Measurements from ENCODE around the gene SNX14.
"Not testable (repeated sequence)": the region's sequence is repeated elsewhere in the genome, so short reads cannot be mapped to it uniquely, and the experiment has no call there.

The SNX14 gene

DNA sequence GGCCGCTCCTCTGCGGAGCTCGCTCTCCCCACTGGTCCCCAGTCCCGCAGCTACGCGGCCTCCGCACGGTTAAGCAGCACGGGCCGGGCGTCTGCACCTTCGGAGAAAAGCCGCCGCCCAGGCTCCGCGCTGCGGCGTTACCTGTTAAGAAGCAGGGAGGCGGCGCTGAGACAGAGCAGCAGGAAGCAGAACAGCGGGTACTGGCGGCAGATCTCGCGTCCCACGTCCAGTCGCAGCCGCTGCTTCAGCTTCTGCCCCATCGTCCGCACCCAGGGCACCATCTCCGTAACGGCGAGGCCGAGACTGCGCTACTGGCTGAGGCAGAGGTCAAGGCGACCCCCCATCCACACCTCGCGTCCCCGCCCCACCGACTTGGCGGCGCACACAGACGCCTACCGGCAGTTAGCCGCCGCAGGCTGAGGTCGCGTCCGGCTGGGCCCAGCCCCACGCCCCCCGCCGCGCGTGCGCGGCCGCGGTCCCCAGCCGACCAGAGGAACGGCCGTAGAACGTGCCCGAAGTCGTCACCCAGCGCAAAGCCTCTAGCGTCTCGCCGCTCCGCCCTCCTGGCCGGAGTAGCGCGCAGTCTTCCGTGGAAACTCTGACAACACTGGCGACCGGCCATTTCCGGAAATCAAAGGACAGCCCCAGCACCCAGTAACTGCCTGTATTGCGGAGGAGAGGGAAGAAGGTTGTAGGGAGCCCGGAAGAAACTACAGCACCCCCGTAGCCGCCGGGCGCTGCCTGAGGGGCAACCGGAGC is at the start of gene SNX14:
Gene SNX14, minus strand, starts transcription at position 421 of the 759 bp plus-strand sequence. Its CDS starts 140 bp downstream, at position 281.
- DNase-seq: peak; percentile 36

- peak; percentile 85 for DNase-seq
These were observed 49.3 kb upstream of the SNX14 start, which contains the start of gene SYNCRIP for GRCh38 chr6:85642774-85643536. TSS of gene SYNCRIP (minus strand) at chr6:85642886. CDS start at chr6:85641439, 1,447 bp downstream.

- no peak for DNase-seq
These were observed 48.5 kb upstream of the SNX14 start for GRCh38 chr6:85641897-85642773.

DNA sequence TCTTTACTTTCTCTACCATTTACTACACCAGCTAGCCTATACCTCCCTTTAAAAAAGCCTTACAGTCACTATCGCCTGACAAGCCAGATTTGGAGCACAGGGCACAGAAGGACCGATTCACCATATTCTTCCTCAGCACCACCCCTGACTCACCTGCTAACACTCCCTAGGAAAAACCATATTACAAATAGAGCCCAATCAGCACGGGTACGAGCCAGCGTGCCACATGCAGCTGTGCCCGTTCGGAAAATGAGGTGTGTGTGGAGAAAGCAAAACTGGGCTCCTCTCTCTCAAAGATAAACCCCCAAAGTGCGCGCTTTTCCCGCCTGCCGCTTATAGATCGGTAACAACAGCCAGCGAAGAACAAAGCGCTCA is 47.9 kb upstream of the SNX14 start:
- DNase-seq: no peak

- DNase-seq: no peak
These were observed 47.2 kb upstream of the SNX14 start for GRCh38 chr6:85640821-85641220.

DNA sequence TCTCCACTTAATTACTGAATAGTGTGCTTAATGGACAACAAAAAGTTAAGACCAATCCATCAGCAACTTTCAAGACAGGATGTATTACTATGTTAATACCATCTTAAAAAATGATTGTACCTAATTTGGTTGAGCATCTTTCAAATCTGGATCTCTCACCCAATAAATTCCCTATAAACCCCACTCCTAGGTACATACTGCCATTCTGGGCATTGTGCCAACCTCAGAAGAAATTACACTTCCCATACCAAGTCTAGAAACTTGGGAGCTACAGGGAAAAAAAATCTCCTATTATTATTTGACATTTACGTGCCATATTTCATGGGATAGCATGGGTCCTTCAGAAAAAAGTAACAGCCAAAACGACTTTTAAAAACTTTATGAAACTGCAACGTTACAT is 43.9 kb upstream of the SNX14 start:
- no peak for DNase-seq

DNA sequence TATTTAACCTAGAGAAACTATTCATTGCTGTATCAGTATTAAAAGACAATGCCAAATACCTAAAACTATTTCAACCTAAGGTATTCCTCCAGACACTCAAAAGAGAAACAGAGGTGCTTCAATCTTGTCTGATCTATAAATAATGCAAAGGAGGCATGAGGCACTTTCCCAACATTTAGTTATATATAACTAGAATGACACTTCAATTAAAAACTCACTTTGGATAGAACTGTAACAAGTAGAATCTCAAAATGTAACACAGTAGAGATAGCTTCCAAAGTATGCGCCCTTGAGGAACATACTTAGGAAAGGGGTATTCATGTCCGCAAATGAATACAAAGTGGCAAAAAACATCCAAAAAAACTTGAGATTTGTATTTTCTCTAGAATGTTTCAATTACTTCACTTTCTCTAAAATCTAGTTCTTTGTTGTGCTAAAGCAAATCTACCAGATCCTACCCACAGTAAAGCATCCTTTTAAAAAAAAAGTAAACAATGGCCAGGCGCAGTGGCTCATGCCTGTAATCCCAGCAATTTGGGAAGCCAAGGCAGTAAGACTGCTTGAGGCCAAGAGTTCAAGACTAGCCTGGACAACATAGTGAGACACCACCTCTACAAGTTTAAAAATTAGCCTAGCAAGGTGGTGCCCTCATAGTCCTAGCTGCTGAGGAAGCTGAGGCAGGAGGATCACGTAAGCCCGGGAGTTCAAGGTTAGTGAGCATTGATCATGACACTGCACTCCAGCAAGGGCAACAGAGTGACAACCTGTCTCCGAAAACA is 38.7 kb upstream of the SNX14 start:
- DNase-seq: no peak

- DNase-seq: not testable (repeated sequence)
These were observed 37.5 kb upstream of the SNX14 start for GRCh38 chr6:85631117-85631516.

DNA sequence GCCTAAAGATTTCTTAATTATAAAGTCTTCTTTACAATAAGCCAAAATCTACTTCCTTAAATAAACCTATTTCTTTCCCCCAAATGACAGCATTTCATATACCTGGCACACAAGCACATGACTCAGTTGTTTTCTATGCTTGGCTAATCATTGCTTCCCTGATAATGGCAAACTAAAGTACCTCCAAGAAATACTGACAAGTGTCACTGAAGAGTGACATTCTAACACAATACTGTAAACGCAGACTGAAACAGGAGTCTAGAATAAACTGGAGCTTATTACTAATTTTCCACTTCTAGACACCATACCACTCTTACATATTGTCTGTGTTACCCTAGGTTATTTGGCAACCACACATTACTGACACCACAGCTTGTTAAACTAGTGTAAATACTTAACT is 34.7 kb upstream of the SNX14 start:
- no peak for DNase-seq

DNA sequence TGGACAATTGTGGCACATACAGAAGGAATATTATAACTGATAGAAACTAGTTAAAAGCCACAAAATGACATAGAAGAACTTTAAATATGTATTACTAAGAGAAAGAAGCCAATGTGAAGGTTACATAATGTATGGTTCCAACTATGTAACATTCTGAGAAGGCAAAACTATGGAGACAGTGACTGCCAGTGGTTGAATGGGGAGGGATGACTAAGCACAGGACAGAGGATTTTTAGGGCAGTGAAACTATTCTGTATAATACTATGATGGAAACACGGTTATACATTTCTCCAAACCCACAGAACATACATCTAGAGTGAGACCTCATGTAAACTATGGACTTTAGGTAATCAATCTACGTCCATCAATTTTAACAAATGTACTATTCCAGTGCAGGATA is 26.6 kb upstream of the SNX14 start:
- no peak for DNase-seq

DNA sequence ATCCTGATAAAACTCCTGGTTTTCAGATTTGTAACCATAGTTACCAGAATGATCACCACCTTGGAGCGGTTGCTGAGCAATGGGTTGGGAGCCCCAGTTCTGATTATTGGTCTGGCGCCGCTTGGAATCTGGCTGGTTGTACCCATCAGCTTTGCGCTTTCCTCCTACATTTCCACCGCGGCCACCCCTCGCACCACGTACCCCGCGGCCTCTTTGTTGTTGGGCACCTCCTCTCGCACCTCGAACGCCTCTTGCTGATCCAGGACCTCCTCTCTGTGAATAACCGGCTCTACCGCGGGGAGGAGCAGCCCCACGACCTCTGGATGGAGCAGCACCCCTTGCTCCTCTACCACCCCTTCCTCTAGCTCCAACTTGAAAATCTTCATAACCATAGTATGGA is 21.1 kb upstream of the SNX14 start:
- no peak for DNase-seq

GRCh38 chr6:85612690-85613474 is 19.2 kb upstream of the SNX14 start:
- DNase-seq: no peak

DNA sequence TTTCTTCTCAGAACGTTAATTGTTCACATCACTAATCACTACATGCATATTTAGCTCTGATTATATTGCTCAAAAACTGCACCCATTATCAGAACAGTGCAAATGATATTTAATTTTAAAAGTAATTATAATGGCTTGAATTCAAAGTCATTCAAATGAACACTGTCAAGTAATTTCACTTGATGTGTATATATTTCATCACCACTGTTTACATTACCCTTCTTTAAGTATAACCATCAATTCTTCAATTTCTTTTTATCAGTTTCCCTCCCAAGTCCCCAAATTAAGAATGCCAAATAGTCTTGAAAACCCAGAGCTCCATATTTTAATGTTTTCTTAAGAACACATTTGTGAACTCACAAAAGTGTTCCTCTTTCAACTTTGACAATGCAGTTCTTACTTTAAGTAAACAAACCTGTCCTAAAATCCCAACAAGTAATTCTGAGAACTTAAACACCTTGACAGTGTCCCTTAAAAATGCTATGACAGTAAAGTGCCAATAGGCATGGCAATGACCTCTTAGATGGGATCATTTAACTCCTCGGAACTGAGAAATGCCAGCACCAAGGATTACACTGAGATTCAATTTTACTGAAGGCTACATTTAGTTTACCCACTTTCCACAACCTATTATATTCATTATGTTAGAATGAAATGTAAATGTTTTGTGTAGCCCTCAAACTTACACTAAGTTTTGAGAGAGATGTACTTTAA is 16.7 kb upstream of the SNX14 start:
- no peak for DNase-seq

- DNase-seq: no peak
These were observed 8.4 kb upstream of the SNX14 start for GRCh38 chr6:85602100-85602499.

- DNase-seq: no peak
These were observed 7.2 kb upstream of the SNX14 start for GRCh38 chr6:85600713-85601313.

DNA sequence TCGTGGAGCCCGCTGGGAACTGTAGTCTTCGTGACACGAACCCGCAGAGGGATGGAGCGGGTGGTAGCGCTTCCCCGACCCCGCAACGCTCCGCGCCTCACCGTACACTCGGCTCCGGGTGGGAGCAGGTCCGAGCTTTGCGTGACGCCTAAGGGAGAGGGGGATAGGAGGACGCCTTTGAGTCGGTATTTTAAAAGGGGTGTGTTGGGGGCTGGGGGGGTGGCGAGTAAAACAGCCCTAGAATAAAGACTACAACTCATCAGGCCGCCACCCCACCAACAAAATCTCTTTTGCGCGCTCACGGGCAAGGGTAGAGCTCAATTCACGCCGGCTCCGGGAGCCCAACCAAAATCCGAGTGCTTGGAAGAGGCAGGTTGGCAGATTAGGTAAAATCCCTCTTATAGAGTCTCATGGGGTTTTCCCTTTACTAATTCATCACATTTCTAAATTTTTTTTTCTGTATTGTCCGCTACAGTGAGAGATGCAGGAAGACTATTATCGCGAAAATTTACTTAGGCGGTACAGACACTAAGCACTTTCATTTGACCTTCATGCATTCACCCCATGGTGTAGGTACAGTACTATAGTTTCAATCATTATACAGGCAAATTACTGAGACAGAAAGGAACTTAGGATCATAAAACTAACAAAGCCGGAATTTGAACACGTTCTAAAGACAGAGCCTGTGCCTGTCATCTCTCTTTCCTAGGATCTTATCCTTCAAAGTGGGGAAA is 706 bp upstream of the SNX14 start:
- no peak for DNase-seq

DNA sequence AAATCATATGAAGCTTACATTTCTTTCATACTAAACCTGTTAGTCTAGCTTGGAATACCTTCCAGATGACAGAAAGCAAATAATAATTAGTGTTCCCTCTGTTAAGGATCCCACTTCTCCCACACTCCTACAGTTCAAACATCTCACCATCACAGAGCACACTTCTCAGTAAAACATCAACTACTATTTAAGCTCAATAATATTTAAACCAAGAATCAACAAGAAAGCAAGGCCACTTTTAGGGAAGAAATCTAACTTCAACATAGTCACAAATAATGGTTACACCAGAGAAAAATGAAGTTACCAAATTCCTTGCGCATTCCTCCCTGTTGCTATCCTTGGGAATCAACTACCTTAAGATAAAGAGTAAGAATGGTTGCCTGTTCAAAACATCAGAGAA is 1.6 kb downstream of the SNX14 start:
- DNase-seq: no peak

DNA sequence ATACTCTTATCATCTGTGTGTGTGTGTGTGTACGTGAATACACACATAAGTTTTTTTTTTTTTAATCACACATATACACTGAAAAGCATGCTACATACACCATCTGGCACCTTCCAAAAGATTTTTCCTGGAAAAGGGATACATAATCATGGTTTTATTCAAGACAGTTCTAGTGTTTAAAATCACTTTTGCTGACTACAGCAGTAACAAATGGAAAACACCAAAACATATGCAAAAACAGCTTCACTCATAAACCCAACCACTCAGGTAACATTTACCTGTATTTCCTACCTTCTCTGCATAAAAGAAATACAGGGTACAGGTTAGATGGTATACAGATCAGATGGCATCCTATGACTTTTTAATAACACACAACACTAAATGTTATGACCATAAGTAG is 2.5 kb downstream of the SNX14 start:
- DNase-seq: no peak

GRCh38 chr6:85585741-85586140 is 7.9 kb downstream of the SNX14 start:
- no peak for DNase-seq

DNA sequence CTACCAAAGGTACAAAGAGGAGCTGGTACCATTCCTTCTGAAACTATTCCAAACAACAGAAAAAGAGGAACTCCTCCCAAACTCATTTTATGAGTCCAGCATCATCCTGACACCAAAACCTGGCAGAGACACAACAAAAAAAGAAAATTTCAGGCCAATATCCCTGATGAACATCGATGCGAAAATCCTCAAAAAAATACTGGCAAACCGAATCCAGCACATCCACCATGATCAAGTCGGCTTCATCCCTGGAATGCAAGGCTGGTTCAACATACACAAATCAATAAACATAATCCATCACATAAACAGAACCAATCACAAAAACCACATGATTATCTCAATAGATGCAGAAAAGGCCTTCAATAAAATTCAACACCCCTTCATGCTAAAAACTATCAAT is 10.8 kb downstream of the SNX14 start:
- DNase-seq: not testable (repeated sequence)

Data from NCI-H187 treated with DMSO at 0.1 percent for 48 hours (cell line).